ENCODE results near the gene DCT.

DCT gene

DNA sequence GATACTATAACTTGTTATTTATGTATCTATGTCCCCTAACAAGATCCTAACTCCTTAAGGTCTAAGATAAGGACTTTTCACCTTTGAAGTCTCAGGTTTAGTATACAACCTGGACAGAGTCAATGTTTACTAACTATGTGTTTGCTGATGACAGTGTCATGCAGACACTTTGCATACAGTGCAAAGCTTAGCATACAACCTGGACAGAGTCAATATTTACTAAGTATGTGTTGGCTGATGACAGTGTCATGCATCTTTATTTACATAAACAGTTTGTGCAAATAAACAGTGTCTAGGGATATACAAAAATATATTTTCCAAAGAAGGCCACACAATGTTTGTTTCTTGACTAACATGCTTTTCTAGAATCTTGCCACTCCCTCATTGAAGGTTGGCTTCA, 34.7 kb downstream of the DCT start:
- no peak for DNase-seq

DNA sequence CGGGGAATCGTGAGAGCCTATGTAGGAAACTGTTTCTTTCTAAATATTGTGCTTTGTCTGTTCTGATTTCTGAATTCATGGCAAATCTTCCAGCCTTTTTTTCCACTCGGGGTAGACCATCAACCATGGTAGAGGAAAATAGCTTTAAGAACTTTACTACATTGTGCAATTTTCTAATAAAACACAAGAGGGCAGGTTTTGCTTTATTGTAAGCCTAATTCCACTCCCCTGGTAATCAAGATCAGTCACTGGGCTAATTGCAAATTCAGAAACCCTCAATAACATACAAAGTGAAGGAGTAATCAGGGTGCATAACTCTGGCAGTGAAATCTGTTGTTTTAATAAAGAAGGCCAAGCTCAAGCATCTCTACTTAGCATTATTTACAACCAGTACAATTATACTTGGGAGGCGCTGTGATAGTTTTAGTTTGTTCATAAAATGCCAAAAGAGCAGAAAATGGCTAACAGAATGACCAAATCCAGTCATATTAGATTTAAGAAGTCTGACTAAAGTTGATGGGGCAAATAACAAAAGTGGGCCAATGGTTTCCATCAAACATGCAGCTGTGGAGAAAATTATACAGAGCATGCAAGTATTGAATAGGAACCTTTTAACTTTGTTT, 43.8 kb downstream of the DCT start:
- peak; percentile 61 for DNase-seq

DNA sequence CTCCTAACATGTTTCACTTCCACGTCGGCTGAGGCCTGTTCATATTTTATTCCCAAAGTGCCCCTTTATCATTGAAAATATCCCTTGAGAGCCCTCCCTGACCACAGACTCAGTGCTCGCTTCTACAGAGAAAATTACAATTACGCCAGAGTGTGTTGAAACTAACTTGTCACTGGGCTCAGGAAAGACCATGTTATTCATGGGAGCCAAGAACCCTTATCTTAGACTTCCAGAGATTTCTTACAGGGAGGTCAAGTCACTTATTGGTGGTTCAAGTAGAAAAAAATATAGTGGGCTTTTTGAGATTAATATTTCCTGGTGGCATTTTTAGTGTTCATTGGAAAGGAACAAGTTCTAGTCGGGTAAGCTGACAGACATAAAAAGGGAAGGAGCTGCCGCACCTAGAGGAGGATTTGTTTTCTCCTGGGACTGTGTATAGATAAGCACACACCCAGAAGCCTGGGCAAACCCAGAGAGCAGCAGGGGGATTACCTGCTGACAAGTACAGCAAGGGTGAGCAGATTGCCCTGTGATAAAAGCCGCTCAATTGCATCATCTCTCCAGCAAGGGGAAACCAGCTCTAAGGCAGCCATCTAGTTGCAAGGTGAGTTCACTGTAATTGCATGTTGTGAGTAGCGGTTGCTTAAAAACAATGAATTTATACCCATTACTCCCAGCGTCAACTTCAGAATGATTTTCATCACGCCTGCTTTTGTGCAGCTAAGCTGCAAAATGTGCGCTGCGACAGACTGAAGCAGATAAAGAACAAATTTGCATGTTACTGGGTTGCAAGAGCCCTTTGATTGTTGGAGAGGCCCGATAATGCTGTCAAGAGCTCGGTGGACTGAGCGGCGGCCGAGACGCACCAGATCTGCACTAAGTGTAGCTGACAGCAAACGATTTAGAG, 46.2 kb downstream of the DCT start:
- no peak for DNase-seq

DNA sequence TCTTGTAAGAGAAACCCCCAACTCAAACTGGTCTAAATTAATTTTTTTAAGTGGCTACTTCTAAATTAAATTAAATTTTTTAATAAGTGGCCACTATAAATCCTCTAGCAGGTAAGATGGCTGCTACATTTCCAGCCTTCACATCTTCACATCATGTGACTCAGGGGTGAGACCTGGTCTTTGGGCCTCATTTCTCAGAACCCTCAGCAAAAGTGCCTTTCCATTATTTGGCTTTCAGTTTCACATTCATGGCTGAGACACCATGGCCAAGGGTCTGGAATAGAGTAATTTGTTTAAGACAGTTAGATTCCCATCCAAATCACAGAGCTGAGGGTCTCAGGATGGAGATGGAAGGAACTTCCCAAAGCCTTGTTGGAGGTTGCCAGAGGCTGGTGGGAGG, 47.5 kb downstream of the DCT start:
- no peak for DNase-seq

DNA sequence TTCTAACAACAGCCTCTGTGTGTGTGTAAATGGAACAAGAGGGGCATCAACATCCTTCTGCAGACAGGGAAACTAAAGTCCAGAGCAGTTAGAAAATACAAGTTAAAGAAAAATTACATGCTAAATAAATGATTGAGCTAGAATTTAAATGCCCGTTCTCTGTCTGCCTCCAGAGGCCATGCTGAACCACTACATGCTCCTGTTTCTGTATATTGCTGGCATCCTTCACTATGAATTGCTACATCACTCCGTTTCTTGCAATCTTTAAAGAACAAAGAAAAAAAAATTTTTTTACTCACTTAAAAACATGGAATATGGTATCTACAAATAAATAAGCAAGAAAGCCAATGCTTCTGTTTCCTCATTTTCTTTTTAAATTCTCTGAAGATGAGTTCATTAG, 47.9 kb downstream of the DCT start:
- DNase-seq = no peak

DNA sequence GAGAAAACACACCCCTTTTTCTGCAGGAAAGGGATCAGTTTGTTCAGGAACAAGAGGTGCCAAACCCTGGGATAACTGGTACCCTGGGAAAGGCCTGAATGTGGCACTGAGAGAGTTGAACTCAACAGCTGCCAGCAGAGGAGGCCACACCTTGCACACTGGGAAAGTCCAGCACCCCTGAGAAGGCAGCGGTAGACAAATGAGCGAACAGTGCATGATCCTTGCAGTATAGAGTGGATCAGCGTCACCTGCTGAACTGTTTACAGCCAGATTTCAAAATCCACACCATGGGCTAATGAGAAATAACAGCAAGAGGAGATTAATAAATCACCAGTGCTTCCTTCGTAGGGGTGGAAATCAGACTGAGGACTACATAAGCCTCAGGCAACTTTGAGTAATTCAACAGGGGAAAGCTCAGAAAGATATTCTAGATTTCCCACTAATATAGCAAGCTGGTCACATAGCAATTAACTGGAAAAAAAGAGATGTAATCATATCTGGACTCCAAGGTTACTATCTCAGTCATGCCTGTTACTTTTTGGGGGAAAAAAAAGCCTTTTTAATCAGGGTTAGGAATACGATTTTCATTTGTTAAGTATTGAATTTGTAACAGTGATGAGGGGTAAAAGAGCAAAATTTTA, 52.0 kb downstream of the DCT start:
- DNase-seq = no peak

DNA sequence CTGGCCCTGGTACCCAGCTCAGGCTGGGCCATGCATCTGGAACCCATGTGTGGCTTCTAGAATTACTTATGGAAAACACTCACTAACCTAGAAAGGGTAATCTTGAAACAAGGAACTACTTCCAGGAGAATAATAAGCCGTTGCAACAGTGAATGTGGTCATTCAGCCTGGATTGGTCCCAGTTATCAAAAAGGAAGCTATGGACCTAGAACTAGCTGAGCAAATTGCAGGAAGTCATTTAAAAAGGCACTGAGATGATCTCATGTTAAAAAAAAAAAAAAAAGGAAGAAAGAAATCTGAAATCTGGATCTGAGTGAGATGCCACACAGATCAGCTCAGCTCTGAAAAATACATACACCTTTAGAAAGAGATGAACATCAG, 59.6 kb downstream of the DCT start:
- DNase-seq = no peak

DNA sequence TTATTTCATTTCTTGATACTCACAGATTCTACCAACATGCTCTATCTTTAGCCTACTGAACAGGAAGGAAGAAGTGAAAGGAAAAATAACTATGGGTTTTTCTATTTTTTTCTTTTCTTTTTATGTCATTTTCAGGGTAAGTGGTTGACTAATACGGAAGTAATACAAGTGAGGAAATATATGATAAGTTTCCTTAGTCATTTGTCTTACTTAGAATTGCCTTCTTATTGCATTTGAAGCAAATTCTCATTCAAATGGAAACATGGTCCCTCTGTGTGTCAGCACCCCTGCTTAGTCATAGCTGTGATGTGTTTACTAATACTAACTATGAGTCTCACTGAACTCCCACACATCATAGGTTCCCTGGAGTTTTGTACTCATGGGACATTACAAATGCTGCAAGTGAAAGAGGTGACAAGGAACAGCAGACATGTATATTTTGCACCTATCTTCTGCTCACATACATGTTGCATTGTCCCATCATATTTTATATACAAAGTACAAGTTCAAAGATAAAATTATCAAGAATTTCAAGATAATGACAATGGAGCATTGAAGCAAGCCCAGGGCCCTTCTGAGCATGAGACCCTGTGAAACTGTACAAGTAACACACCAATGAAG, 60.1 kb downstream of the DCT start:
- no peak for DNase-seq

DNA sequence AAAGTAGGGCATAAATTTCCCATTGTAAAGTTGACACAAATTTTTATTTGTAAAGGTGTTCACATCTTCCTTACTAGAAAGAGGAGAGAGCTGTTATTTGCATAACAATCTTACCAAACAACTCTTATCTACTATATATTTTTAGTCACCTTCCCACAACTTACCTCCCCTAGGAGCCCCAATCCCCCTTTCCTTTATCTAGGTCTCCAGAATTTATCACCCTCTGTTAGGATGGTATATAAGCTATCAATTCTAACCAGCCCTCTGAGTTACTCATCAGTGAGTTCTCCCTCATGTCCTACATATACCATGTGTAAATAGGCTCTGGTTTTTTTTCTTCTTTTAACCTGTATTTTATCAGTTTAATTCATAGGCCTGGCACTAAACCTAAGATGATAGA, 62.2 kb downstream of the DCT start:
- no peak for DNase-seq

DNA sequence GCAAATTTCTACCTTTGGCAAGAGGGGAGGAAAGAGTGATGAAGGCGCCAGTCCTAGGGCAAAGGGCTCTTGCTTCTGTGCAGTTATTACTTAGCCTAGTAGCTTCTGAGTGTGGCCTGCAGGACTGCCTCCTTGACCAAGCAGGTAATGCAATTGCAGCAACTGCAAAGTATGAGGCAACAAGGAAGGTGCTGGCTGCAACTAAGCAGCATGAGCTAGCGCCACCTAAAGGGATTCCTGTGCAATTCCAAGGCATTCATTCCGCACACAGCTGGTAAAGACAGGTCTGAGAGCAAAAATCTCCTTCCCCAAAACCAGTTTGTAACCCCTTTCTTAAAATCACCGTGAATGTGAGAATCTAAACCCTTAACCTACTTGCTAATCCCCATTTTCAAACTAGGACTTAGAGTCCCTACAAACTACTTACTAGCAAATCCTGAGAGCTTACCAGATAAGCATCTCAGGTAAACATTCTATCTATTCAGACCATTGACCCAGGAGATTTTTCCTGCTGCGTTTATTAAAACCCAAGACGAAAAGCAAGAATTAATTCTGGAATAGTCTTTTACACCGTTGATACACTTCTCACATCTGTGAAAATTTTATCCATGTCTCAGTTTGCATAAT, 62.9 kb downstream of the DCT start:
- DNase-seq = no peak

DNA sequence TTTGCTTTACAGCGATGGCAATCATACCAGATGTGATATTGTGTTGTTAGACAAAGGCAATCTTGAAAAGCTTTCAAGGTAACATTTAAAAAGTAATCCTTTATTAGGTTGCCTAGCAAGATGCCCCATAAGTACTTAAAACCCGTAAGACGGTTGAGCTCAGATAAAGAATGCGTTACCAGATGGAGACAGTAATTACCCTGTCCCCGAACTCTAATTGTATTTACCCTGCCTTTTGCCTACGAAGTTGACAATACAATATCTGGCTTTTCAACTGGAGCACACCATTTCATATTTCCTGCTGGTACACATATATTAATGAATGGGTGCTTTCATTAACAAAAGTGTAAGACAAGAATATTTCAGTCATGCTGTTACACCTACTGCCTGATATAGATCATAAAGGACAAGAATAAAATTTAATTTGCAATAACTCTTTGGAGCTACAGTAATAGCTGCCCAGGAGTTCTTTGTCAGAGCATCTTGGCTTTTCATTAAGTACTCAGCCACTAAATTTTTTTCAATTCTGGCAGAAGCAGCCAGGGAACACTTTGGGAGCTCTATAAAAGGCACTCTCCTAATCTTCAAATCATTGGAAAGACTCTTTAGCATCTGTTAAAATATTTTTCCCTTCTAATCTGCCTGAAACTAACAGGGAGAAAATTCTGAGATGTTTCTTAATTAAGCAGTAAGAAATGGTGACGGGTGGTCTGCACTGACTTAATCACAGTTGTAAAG, 63.8 kb downstream of the DCT start:
- no peak for DNase-seq

DNA sequence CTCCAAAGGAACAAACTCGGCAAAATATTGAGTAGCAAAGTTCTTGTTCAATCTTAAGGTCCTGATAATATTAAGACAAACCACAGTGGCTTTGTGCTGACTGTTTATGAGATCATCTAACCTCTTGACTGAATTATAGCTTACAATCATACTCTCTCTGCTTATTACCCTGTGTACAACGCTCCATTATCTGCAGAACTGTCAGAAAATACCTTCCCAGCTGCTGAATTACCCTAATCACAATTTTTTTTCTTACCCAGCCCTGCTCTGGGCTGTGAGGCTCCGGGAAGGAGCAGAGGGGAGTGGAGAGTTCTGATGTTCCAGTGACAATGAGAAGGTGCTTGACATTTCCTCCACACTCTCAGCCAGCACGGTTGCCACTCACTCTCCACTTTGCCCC, 64.8 kb downstream of the DCT start:
- no peak for DNase-seq

DNA sequence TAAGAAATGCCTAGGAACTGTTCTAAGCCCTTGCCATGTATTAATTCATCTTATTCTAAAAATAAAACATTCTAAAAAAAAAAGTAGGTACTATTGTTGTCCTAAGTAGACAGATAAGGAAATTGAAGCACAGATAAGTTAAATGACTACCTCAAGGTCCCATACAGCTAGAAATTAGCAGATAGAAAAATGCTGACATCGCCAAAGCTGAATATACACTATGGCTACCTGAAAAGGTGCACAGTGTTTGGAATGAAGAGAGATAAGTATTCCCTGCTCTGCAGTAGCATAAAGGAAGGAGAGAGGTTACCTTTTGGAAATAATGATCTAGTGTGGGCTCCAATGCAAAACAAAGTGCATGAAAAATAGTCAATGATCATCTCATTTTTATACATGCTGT, 65.3 kb downstream of the DCT start:
- no peak for DNase-seq

DNA sequence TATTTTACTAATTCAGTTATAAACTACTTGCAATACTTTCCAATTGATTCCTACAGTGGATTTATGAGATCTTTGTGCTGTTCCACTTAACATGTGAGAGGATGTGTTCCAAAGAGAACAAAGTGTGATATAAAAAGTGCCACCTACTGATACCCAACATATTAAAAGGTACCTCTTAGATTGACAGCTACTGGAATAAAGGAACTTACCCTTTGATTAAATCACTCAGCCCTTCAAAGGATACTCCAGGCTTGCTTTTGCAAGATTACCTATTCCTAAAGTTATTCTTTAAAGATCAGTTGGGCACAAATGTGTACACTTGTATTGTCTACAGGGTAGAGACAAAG, 65.9 kb downstream of the DCT start:
- DNase-seq = no peak

DNA sequence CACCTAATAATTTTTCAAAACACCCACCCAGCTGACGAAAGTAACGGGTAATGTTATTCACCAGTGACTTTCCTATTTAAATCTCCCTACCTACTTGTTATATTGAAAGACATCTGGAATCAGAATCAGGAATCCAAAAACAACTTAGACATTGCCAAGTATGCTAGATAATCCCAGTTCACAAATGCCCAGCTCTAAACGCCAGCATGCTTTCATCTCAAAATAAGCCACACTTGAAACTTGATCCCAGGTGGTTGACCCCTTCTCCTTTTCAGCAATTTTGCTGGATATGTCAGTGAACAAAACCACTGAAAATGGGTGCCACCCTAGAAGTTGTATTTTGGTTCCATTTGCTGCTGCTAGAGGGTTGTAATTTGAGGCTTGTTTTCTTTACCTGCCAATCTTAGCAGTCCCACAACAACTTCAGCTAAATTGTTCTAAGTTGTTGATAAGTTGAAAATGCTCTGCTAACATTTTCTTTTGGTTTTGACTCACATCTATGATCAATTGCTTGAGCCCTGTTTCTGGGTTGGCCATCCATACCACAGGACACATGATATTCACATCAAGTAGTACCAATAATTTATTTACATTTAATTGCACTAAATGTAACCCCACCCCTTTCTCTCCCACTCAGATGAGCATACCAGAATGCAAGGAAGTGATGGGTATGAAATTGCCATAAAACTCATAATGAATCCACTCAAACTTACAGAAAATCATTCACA, 66.4 kb downstream of the DCT start:
- no peak for DNase-seq

DNA sequence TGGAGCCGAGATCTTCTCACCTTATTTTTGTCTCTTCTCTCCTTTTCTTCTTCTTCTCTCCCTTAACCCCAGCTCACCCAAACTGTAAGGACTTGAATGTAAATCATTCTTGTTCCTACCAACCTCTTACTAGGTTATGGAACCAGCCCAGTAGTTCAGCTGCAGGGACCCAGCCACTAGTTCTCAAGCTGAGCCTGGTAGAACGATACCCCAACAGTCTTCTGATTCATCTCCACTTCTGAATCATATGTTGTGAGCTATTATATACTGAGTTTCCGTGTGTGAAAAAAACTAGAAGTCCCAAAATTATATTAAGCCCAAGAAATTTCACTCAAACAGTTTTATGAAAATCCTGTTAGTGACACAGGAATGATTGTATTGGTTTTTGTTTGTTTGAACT, 67.7 kb downstream of the DCT start:
- DNase-seq = no peak

DNA sequence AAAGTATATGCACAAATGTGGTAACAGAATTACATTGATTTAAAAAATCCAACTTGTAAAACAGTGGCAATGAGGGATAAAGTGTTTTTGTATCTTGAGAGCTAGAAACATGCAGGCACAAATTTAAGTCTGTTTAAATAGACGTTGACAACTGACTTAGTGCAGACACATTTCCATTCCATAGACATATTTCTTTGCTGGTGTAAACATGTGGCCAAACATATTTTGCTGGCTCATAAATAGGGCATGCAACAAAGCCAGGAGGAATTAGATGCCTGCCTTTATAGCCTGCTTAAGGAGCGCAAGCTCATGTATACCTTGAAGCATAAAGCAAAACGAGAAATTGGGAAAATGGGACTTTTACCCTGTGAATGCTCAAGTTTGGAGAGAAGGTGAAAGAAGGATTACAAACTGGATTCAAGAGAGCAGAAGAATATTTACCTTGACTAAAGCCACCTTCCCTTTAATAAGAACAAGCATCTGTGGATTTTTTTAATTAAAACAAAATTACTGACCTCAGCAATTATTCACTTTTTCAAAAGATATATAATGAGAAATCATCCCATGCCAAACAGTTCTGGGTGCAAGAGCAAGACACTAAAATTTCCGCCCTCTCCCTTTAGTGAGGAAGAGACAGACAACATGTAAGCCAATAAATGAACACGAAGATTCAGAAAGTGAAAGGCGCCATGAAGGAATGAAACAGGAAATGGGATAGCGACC, 71.0 kb downstream of the DCT start:
- DNase-seq = no peak

DNA sequence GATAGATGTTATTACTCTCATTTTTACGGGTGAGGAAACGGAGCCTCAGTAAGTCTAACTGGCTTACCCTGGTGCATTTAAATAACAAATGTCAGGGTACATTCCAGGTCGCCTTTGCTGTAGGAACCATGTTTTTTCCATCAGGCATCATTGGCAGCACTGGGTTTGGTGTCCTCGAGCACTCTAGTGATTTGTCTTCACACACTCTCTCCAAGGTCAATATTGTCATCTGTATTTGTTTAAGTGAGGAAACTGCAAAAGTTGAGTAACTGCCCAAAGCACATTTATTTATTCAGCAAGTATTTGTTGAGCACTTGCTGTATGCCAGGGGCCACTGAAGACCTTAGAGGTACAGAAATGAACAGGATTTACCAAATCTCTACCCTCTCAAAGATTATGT, 78.6 kb downstream of the DCT start:
- no peak for DNase-seq

DNA sequence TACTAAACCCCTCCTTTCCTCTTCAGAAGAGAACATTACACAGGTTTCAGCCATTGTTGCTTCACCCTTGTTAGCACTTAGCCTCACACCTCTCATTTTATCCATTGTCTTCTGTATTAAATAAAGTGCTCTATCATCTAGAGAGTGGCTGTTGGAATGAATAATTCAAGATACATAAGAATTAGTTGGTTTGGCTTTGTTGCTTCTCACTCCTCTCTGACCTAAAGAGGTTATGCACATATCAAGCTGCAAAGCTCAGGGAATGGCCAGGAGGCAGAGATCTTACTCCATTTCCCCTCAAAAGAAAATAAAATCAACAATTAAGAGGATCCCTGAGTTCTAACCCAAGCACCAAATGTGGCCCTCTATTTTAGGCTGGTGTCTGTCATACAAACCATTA, 79.7 kb downstream of the DCT start:
- DNase-seq = no peak

DNA sequence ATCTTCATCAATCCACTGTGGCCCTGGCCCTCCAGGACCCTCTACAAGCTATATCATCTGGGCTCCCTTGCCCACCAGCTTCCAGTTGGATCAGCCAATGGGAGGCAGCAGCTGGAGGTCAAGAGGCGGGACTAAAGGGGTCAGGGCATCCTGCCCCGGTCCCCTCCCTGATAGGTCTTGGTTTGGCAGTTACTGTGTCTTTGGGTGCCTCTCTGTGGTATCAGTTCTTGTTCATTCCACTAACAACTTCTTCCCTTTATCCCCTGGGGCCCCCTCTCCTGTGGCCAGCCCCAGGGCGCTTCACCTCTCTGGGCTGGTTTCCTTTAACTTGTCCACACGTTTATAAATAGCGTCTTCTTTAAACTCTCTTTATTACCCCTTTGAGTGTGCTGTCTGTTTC, 83.6 kb downstream of the DCT start:
- DNase-seq = no peak

DNA sequence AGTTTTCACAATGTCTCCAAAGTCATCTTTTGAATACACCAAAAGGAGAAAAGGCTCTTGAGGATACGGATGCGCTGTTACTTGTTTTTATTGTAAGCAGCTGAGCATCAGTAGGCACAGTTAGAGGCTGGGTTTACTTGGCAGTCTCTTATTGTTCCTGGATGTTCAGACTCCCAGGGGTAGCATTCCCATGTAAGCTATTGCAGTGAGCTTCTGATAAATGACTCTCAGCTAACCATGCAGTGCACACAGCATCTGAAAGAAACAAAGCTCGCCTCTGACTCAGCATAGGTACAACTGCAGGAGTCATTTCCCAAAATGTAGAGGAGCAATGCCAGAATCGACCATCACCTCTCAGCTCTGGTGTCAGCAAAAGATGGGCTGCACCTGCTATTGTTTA, 84.8 kb downstream of the DCT start:
- no peak for DNase-seq

Measured in CD4-positive, alpha-beta T cell treated with Interleukin-21 for 1 hour (primary cell).